AG09319 (cell line): ENCODE data around the gene TMEM179.

Experiments
- DNase-seq: peaks from one replicate; pipeline ENCODE4 v3.0.0-alpha.2; 2010; ENCODE audit warnings: low read depth; ENCODE audit errors: extremely low read depth
- CTCF ChIP-seq: IDR thresholded peaks from 2 replicates; pipeline ENCODE4 v1.5.1; 2011; ENCODE audit warnings: low read depth, mild to moderate bottlenecking, inconsistent platforms, low read length, moderate library complexity

Gene TMEM179

GRCh38 chr14:104547310-104547997, 57.1 kb downstream of the TMEM179 start:
- no peak for TF ChIP-seq CTCF
- no peak for DNase-seq

DNA sequence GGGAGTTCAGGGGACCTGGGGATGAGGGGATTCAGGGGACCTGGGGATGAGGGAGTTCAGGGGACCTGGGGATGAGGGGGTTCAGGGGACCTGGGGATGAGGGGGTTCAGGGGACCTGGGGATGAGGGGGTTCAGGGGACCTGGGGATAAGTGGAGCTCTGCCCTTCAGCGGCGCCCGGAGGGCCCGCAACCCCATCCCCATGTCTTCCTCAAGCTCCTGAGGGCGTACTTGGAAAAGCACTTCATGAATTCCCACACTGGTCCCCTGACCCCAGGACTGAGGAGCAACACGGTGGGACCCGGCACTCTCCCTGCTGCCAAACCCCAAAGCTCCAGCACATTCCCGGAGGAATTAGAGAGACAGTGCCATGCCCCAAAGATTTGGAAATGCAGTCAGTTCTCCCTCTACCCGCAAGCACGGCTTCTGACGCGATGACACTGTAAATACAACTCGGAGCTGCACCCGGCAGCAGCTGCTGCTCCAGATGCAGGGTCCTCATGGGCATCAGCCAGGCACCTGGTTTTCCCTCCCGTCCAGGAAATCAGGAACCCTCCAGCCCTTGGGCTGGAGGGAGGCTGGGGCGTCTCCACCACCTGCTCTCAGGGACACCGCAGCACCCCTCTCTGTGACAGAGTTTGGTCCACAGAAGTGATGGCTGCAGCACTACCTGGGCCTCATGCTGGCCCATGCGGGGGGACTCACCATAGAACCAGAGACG, 57.8 kb downstream of the TMEM179 start:
- no peak for DNase-seq
- no peak for TF ChIP-seq CTCF

GRCh38 chr14:104545942-104546501, 58.5 kb downstream of the TMEM179 start:
- no peak for TF ChIP-seq CTCF

DNA sequence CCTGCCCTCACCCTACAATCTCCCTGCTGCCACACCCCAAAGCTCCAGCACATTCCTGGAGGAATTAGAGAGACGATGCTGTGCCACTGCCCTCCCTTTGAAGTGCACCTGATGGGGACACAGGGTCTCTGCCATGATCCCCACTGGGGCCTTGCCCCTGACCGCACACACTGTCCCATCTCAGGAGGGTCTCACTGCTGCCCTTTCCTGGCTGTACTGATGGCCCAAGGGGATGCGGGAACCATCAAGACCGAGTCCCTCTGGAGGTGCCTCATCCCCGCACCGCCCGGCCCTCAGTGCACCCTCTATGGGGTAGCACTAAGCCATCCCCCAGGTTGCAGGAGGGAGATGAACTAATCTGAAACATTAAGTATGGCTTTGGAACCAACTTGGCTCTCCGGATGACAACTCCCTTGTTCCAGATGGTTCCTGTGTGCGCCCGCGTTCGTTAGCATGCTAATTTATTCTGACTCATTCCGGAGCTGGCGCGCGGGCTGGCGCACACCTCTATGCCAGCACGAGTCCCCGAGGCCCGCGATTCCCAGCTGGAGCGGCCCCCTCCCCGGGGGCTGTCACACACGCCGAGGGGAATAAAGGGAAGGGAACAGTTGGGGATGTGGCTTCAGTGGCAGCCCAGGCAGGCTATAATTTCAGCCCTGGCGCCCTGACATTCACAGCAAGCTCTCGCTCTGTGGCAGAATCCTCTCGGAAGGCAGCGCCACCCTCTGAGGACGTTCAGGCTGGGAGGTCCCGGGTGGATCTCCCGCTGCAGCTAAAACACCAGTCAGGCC, 59.2 kb downstream of the TMEM179 start:
- no peak for TF ChIP-seq CTCF
- DNase-seq = no peak

More at GRCh38 chr14:104545942-104546501, 58.5 kb downstream of the TMEM179 start:
- no peak for DNase-seq

GRCh38 chr14:104544362-104544961, 60.1 kb downstream of the TMEM179 start:
- no peak for TF ChIP-seq CTCF
- DNase-seq = no peak

DNA sequence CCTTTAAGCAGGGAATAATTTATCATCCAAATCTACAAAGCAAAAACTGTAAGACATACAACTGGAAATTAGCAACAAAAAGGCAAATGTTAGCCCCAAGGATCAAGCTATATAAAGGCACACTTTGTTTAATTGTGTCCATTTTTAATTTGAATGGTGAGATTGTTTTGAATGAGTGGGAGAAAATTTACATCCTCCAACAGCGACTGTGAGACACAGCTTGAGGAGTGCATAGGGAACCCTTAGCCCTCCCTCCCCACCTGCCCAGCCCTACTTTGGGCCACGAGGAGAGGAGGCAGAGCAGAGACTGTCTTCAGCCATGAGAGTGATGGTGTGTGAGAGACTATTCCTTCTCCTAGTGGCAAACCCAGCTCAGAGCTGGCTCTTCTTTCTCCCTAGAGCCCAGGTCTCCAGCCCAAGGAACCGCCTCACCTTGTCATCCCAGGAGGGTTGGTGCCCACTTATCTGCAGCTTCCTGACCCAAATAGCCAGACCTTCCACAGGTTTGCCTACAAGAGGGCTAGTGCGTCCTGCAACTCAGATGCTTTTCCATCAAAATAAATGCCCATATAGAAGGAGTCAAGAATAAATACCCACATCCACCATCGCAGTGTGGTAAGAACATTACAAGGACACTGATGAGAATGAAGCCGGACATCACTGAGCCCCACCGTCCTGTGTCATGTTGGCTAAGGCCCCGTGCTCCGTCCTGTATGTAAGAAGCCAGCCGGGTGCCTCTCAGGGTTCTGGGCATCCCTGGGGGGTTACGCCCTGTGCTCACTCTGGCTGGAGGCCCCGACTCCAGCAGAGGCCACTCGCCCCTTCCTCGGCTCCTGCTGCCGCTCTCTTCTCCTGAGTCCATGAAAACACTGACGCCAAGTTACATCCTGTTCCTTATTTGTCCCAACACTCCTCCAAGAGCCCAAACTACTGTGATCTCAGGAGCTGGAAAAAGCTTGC, 61.4 kb downstream of the TMEM179 start:
- TF ChIP-seq CTCF = no peak
- no peak for DNase-seq
